ENCODE results near the gene AGBL5. TPM values are rescaled to one million over a fixed set of nuclear protein-coding genes. Genes with fewer than 3 reads are reported as not detected.
"Not testable (repeated sequence)": the region's sequence is repeated elsewhere in the genome, so short reads cannot be mapped to it uniquely, and the experiment has no call there.

The AGBL5 gene
- total RNA-seq, 2 donors from 2014 or later: 56.9 to 76.1 TPM

DNA sequence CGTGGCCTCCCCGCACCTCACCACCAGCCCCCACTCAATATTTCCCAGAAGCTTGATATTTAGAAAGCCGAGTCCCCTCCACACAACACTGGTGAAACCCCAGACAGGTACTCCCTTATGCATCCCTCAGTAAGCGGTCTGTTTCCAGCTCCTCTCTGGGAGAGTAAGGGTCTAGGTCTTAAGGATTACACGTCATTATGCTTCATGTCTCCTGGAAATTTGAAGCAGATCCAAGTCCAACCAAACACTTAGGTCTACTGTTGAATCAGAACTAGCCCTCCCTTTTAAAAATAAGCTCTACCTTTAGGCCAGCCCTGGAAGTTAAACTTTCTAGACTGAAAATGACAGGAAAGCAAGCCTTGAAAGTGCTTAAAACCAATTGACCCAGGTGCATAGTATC lies 21.5 kb downstream of the AGBL5 start:
- no peak overlapping the region for H3K9ac ChIP-seq (ENCODE audit: extremely low read depth, low read length, poor library complexity, severe bottlenecking)
- Mint-ChIP-seq H3K36me3 (ENCODE audit: low read depth) (peaks cover 23% of the 10 kb centered on the region), H3K9me3 (no peaks in the 10 kb centered on the region), H3K4me1 (peaks cover 19% of the 10 kb centered on the region), H3K4me3 (peak overlapping the region; percentile 95), H3K27me3 (ENCODE audit: insufficient read depth) (peaks cover 6% of the 10 kb centered on the region), H3K27ac (peak overlapping the region; percentile 89)
- 56 to 68% methylated on average over 3 to 5 of the region's 5 CpGs for WGBS, 2 experiments (ENCODE audit: insufficient coverage in 1 of 2, insufficient read length in 1 of 2)
- no peak for DNase-seq
- H3K4me1 ChIP-seq (ENCODE audit: control insufficient read depth, insufficient read depth, low read length): peaks cover 7% of the 10 kb centered on the region
- TF ChIP-seq, protein P1, sequence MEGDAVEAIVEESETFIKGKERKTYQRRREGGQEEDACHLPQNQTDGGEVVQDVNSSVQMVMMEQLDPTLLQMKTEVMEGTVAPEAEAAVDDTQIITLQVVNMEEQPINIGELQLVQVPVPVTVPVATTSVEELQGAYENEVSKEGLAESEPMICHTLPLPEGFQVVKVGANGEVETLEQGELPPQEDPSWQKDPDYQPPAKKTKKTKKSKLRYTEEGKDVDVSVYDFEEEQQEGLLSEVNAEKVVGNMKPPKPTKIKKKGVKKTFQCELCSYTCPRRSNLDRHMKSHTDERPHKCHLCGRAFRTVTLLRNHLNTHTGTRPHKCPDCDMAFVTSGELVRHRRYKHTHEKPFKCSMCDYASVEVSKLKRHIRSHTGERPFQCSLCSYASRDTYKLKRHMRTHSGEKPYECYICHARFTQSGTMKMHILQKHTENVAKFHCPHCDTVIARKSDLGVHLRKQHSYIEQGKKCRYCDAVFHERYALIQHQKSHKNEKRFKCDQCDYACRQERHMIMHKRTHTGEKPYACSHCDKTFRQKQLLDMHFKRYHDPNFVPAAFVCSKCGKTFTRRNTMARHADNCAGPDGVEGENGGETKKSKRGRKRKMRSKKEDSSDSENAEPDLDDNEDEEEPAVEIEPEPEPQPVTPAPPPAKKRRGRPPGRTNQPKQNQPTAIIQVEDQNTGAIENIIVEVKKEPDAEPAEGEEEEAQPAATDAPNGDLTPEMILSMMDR (conservative IDR thresholded peaks at IDR 0.05): no peak
- no peaks in the 10 kb centered on the region for H3K27me3 ChIP-seq (ENCODE audit: control insufficient read depth, insufficient read depth, low read length, poor library complexity, severe bottlenecking)
- H3K27ac ChIP-seq (ENCODE audit: low read depth, low read length): no peak overlapping the region
- H3K4me3 ChIP-seq (ENCODE audit: low read length): peak overlapping the region; percentile 100
- H3K9me3 ChIP-seq (ENCODE audit: control insufficient read depth, low read length): no peaks in the 10 kb centered on the region
- H3K36me3 ChIP-seq (ENCODE audit: control insufficient read depth, insufficient read depth, low read length): peaks cover 23% of the 10 kb centered on the region

DNA sequence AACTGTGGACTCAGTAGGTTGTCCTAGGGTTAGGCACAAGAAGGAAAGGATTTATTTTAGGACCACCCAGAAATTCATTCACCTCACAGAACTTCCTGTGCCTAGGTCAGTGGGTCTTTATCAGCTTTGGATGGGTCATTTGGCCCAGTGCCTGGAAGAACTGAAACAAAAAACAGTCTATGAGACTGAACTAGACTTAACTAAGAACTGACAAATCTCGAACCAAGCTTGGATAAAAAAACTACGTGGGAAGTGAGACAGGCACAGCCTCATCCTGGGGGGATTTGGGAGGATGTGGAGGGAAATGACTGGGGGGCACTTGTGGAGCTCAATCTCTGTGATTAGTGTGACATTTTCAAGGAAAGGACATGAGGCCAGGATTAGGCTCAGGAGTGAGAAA lies 22.3 kb downstream of the AGBL5 start:
- H3K27me3 ChIP-seq (ENCODE audit: control insufficient read depth, insufficient read depth, low read length, poor library complexity, severe bottlenecking): no peaks in the 10 kb centered on the region
- no peak overlapping the region for H3K9ac ChIP-seq (ENCODE audit: extremely low read depth, low read length, poor library complexity, severe bottlenecking)
- H3K4me3 ChIP-seq (ENCODE audit: low read length): no peak overlapping the region
- TF ChIP-seq, protein P1 (conservative IDR thresholded peaks at IDR 0.05): no peak
- H3K9me3 ChIP-seq (ENCODE audit: control insufficient read depth, low read length): no peaks in the 10 kb centered on the region
- Mint-ChIP-seq H3K4me3 (no peak overlapping the region), H3K36me3 (ENCODE audit: low read depth) (peaks cover 15% of the 10 kb centered on the region), H3K4me1 (peaks cover 24% of the 10 kb centered on the region), H3K27ac (no peak overlapping the region), H3K9me3 (no peaks in the 10 kb centered on the region), H3K27me3 (ENCODE audit: insufficient read depth) (peaks cover 7% of the 10 kb centered on the region)
- no peak overlapping the region for H3K27ac ChIP-seq (ENCODE audit: low read depth, low read length)
- no peak for DNase-seq
- peaks cover 15% of the 10 kb centered on the region for H3K36me3 ChIP-seq (ENCODE audit: control insufficient read depth, insufficient read depth, low read length)
- 93 to 100% methylated on average over 1 to 2 of the region's 2 CpGs for WGBS, 2 experiments (ENCODE audit: insufficient coverage in 1 of 2, insufficient read length in 1 of 2)
- peaks cover 7% of the 10 kb centered on the region for H3K4me1 ChIP-seq (ENCODE audit: control insufficient read depth, insufficient read depth, low read length)

DNA sequence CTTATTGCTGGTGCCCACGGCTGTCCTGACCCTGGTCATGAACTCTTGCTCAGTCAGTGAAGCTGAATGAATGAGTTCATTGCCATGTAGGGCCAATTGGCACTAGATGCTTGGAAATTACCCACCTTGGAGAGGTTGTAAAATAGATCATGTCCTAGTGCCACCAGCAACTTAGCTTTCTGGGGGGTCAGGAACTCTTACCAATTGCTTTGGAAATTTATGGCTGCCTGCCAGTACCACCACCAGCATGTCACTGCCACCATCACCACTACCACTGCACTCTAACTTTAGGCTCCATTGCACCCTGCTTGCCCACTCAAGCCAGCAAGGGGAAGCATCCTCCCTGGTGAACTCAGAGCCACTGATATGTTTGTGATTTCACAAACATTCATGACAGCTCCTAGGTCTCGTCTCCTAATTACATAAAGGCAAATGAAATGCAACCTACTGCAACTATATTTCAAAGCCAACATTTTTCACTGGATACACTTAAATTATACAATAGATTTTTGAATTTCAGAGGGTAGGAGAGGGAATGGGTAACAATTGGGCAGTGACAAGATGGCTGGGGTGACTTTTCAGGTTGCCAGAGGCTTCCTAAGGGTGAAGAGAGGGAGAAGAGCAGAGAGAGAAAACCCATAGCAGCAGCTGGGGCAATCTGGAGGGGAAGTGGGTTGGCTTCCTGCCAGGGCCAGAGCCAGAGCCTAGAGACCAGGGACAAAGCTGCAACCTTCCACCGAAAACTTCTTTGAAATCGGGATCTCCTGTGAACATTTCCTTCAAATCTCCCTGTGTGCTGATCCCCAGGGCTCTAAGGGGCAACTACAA lies 23.5 kb downstream of the AGBL5 start:
- Mint-ChIP-seq H3K27ac (no peak overlapping the region), H3K9me3 (no peaks in the 10 kb centered on the region), H3K4me1 (peaks cover 24% of the 10 kb centered on the region), H3K36me3 (ENCODE audit: low read depth) (peaks cover 3% of the 10 kb centered on the region), H3K27me3 (ENCODE audit: insufficient read depth) (peaks cover 7% of the 10 kb centered on the region), H3K4me3 (no peak overlapping the region)
- no peaks in the 10 kb centered on the region for H3K9me3 ChIP-seq (ENCODE audit: control insufficient read depth, low read length)
- TF ChIP-seq, protein P1 (conservative IDR thresholded peaks at IDR 0.05): no peak
- H3K27ac ChIP-seq (ENCODE audit: low read depth, low read length): no peak overlapping the region
- peaks cover 7% of the 10 kb centered on the region for H3K4me1 ChIP-seq (ENCODE audit: control insufficient read depth, insufficient read depth, low read length)
- no peak overlapping the region for H3K9ac ChIP-seq (ENCODE audit: extremely low read depth, low read length, poor library complexity, severe bottlenecking)
- H3K4me3 ChIP-seq (ENCODE audit: low read length): no peak overlapping the region
- DNase-seq: no peak
- H3K36me3 ChIP-seq (ENCODE audit: control insufficient read depth, insufficient read depth, low read length): peaks cover 3% of the 10 kb centered on the region
- H3K27me3 ChIP-seq (ENCODE audit: control insufficient read depth, insufficient read depth, low read length, poor library complexity, severe bottlenecking): no peaks in the 10 kb centered on the region
- WGBS, 2 experiments (ENCODE audit: insufficient coverage in 1 of 2, insufficient read length in 1 of 2): 93 to 94% methylated on average over 2 to 4 of the region's 4 CpGs

DNA sequence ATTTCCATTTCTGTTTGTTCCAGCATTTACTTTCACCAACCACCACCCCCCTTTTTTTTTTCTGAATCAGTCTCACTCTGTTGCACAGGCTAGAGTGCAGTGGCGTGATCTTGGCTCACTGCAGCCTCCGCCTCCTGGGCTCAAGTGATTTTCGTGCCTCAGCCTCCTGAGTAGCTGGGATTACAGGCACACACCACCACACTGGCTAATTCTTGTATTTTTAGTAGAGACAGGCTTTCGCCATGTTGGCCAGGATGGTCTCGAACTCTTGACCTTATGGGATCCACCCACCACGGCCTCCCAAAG lies 24.1 kb downstream of the AGBL5 start:
- 69 to 89% methylated on average over 6 of the region's 6 CpGs for WGBS, 2 experiments (ENCODE audit: insufficient coverage in 1 of 2, insufficient read length in 1 of 2)
- H3K4me3 ChIP-seq (ENCODE audit: low read length); H3K27ac Mint-ChIP-seq; H3K9ac ChIP-seq (ENCODE audit: extremely low read depth, low read length, poor library complexity, severe bottlenecking); H3K27ac ChIP-seq (ENCODE audit: low read depth, low read length); H3K36me3 Mint-ChIP-seq (ENCODE audit: low read depth); H3K4me1 ChIP-seq (ENCODE audit: control insufficient read depth, insufficient read depth, low read length); DNase-seq; H3K9me3 ChIP-seq (ENCODE audit: control insufficient read depth, low read length); H3K27me3 ChIP-seq (ENCODE audit: control insufficient read depth, insufficient read depth, low read length, poor library complexity, severe bottlenecking); H3K36me3 ChIP-seq (ENCODE audit: control insufficient read depth, insufficient read depth, low read length); H3K4me3 Mint-ChIP-seq; H3K9me3 Mint-ChIP-seq; H3K27me3 Mint-ChIP-seq (ENCODE audit: insufficient read depth): not testable (repeated sequence)
- peaks cover 22% of the 10 kb centered on the region for H3K4me1 Mint-ChIP-seq

Measured in endodermal cell (in vitro differentiated cells).